Measurements from ENCODE around the gene HOXD4. TPM values are rescaled to one million over a fixed set of nuclear protein-coding genes. Genes with fewer than 3 reads are reported as not detected.

HOXD4 gene
- total and polyA plus RNA-seq, 8 donors = 0.17 to 0.99 (median 0.68) TPM

- DNase-seq (no peak), ATAC-seq (no peak)
- Histone ChIP-seq H3K4me1 (peaks cover 0 to 10% of the 10 kb centered on the region in 2 donors), H3K36me3 (no peaks in the 10 kb centered on the region), H3K9me3 (no peaks in the 10 kb centered on the region), H3K27me3 (peaks cover 82 to 100% of the 10 kb centered on the region in 2 donors), H3K4me3 (no peak overlapping the region), H3K27ac (no peak overlapping the region)
- intact Hi-C loops (cut with DNase I) = no loop called here
- TF ChIP-seq CTCF (IDR thresholded peaks at IDR 0.05) = no peak
Measured at GRCh38 chr2:176164611-176165369, 13.4 kb downstream of the HOXD4 start.

- DNase-seq (no peak), ATAC-seq (no peak)
- intact Hi-C loops (cut with DNase I) = no loop called here
- peaks cover 0 to 4% of the 10 kb centered on the region in 2 donors for H3K4me1 ChIP-seq
- peaks cover 79 to 100% of the 10 kb centered on the region in 2 donors for H3K27me3 ChIP-seq
- H3K9me3 ChIP-seq = no peaks in the 10 kb centered on the region
- H3K27ac ChIP-seq = no peak overlapping the region
- H3K4me3 ChIP-seq = no peak overlapping the region
- no peak for TF ChIP-seq CTCF (IDR thresholded peaks at IDR 0.05)
- H3K36me3 ChIP-seq = no peaks in the 10 kb centered on the region
Measured at GRCh38 chr2:176165370-176166050, 14.2 kb downstream of the HOXD4 start.

GRCh38 chr2:176166272-176166671 is 14.9 kb downstream of the HOXD4 start:
- H3K9me3 ChIP-seq = no peaks in the 10 kb centered on the region
- ATAC-seq (no peak), DNase-seq (no peak)
- no peak overlapping the region for H3K4me3 ChIP-seq
- H3K27ac ChIP-seq = no peak overlapping the region
- H3K27me3 ChIP-seq = peaks cover 79 to 100% of the 10 kb centered on the region in 2 donors
- H3K4me1 ChIP-seq = no peaks in the 10 kb centered on the region
- TF ChIP-seq CTCF (IDR thresholded peaks at IDR 0.05) = no peak
- intact Hi-C loops (cut with DNase I) = no loop called here
- no peaks in the 10 kb centered on the region for H3K36me3 ChIP-seq

GRCh38 chr2:176167398-176167797 is 16.0 kb downstream of the HOXD4 start:
- Histone ChIP-seq H3K36me3 (no peaks in the 10 kb centered on the region), H3K4me3 (no peak overlapping the region), H3K4me1 (no peaks in the 10 kb centered on the region), H3K9me3 (no peaks in the 10 kb centered on the region), H3K27me3 (peaks cover 79 to 100% of the 10 kb centered on the region in 2 donors), H3K27ac (no peak overlapping the region)
- DNase-seq = no peak
- intact Hi-C loops (cut with DNase I) = no loop called here
- TF ChIP-seq CTCF (IDR thresholded peaks at IDR 0.05) = no peak
- ATAC-seq = no peak

GRCh38 chr2:176169181-176169580 is 17.8 kb downstream of the HOXD4 start:
- Histone ChIP-seq H3K27me3 (peaks cover 79 to 100% of the 10 kb centered on the region in 2 donors), H3K4me3 (no peak overlapping the region), H3K9me3 (no peaks in the 10 kb centered on the region), H3K4me1 (no peaks in the 10 kb centered on the region), H3K36me3 (no peaks in the 10 kb centered on the region), H3K27ac (no peak overlapping the region)
- TF ChIP-seq CTCF (IDR thresholded peaks at IDR 0.05) = no peak
- peak in 1 of 4 donors; percentile 10 for DNase-seq
- intact Hi-C loops (cut with DNase I) = no loop called here
- ATAC-seq = no peak
